GM18498 (cell line): ENCODE results near the gene IL21R.

ENCODE experiments used
- ATAC-seq: cut with Tn5 transposase; IDR thresholded peaks from one replicate; pipeline ENCODE4 v1.9.1; 2021; ENCODE audit warnings: mild to moderate bottlenecking, moderate library complexity; ENCODE audit not compliant: unreplicated experiment

Gene IL21R

GRCh38 chr16:27462200-27462845, 60.3 kb downstream of the IL21R start:
- no peak for ATAC-seq

- ATAC-seq: no peak
Measured at GRCh38 chr16:27462846-27463682, 61.1 kb downstream of the IL21R start.

GRCh38 chr16:27463741-27464591, 62.0 kb downstream of the IL21R start:
- no peak for ATAC-seq

GRCh38 chr16:27464626-27465482, 62.9 kb downstream of the IL21R start:
- ATAC-seq: no peak

- no peak for ATAC-seq
Measured at GRCh38 chr16:27465483-27465879, 63.5 kb downstream of the IL21R start.

GRCh38 chr16:27468941-27469531, 67.1 kb downstream of the IL21R start:
- ATAC-seq: no peak

GRCh38 chr16:27470567-27471431, 68.8 kb downstream of the IL21R start:
- ATAC-seq: no peak

- no peak for ATAC-seq
Measured at GRCh38 chr16:27471661-27472060, 69.7 kb downstream of the IL21R start.

GRCh38 chr16:27472091-27473020, 70.4 kb downstream of the IL21R start:
- no peak for ATAC-seq

GRCh38 chr16:27473101-27473900, 71.3 kb downstream of the IL21R start:
- no peak for ATAC-seq

- ATAC-seq: no peak
Measured at GRCh38 chr16:27474041-27474440, 72.1 kb downstream of the IL21R start.

- no peak for ATAC-seq
Measured at GRCh38 chr16:27474921-27475320, 72.9 kb downstream of the IL21R start.

GRCh38 chr16:27475561-27475960, 73.6 kb downstream of the IL21R start:
- ATAC-seq: no peak

GRCh38 chr16:27476240-27476639, 74.3 kb downstream of the IL21R start:
- ATAC-seq: no peak

GRCh38 chr16:27480761-27481160, 78.8 kb downstream of the IL21R start:
- ATAC-seq: no peak

GRCh38 chr16:27481282-27481934, 79.4 kb downstream of the IL21R start:
- no peak for ATAC-seq
